CD4-positive, CD25-positive, alpha-beta regulatory T cell (primary cell): ENCODE results near the gene TNFRSF18. TPM values are rescaled to one million over a fixed set of nuclear protein-coding genes. Genes with fewer than 3 reads are reported as not detected.

Experiments used
- ATAC-seq, 2 donors: fragments of 150-1000 bp; cut with Tn5 transposase; one replicate each; pipeline ENCODE4 v1.10.0; 2021; ENCODE audit warnings: low read depth in 2 of 2, moderate number of reproducible peaks in 2 of 2, moderate library complexity in 1 of 2
- DNase-seq, 3 donors: peaks; one replicate each; pipeline versions ENCODE4 v3.0.0 to v3.0.0-alpha.2; 2012 to 2022; ENCODE audit warnings: mixed read lengths in 1 of 3
- H3K27ac ChIP-seq: one replicate; pipeline ENCODE4 v1.7.0; 2013; ENCODE audit warnings: mild to moderate bottlenecking, low read length; ENCODE audit not compliant: insufficient read depth, poor library complexity, severe bottlenecking
- H3K27me3 ChIP-seq: one replicate; pipeline ENCODE4 v1.7.0; 2013; ENCODE audit warnings: low read length; ENCODE audit not compliant: control insufficient read depth, insufficient read depth
- H3K36me3 ChIP-seq: one replicate; pipeline ENCODE4 v1.7.0; 2013; ENCODE audit warnings: mild to moderate bottlenecking, low read length, moderate library complexity; ENCODE audit not compliant: control insufficient read depth, insufficient read depth
- H3K4me1 ChIP-seq: 2 replicates; pipeline ENCODE4 v1.7.0; 2013; ENCODE audit warnings: mild to moderate bottlenecking, low read length; ENCODE audit not compliant: insufficient read depth, control insufficient read depth, poor library complexity, severe bottlenecking
- H3K4me3 ChIP-seq: one replicate; pipeline ENCODE4 v1.7.0; 2013; ENCODE audit warnings: low read depth, mild to moderate bottlenecking, low read length, moderate library complexity
- H3K9me3 ChIP-seq, 2 experiments: 1 replicate in 1 of 2; 2 replicates in 1 of 2; pipeline ENCODE4 v1.7.0; 2013; ENCODE audit warnings: low read length in 2 of 2, mild to moderate bottlenecking in 1 of 2, moderate library complexity in 1 of 2; ENCODE audit not compliant: control insufficient read depth in 2 of 2
- H3K27ac Mint-ChIP-seq, 3 donors: one replicate each; pipeline ENCODE4 v1.8.0; 2020 to 2022; ENCODE audit warnings: mild to moderate bottlenecking in 3 of 3, mixed read lengths in 3 of 3, moderate library complexity in 2 of 3
- H3K27me3 Mint-ChIP-seq: one replicate; pipeline ENCODE4 v1.8.0; 2022; ENCODE audit warnings: mild to moderate bottlenecking, mixed read lengths
- H3K36me3 Mint-ChIP-seq: one replicate; pipeline ENCODE4 v1.8.0; 2020; ENCODE audit warnings: mixed read lengths
- H3K4me1 Mint-ChIP-seq, 4 donors: one replicate each; pipeline ENCODE4 v1.8.0; 2020 to 2022; ENCODE audit warnings: mixed read lengths in 4 of 4, mild to moderate bottlenecking in 1 of 4
- H3K4me3 Mint-ChIP-seq, 4 donors: one replicate each; pipeline ENCODE4 v1.8.0; 2020 to 2022; ENCODE audit warnings: mild to moderate bottlenecking in 4 of 4, mixed read lengths in 4 of 4, moderate library complexity in 3 of 4
- H3K9me3 Mint-ChIP-seq, 7 donors: one replicate each; pipeline ENCODE4 v1.8.0; 2020 to 2022; ENCODE audit warnings: mixed read lengths in 7 of 7, mild to moderate bottlenecking in 3 of 7, moderate library complexity in 2 of 7
- polyA plus RNA-seq, 4 donors: library from polyadenylated mRNA; unstranded; fragments of 300-500 nt; fragmentation: Illumina TruSeq; gene quantifications; one replicate each; pipeline ENCODE4 v1.2.3, GENCODE V29; 2021
- total RNA-seq: library from RNA; stranded (reverse); gene quantifications from one replicate; pipeline ENCODE4 v1.2.3, GENCODE V29; 2022

TNFRSF18 gene
- total and polyA plus RNA-seq, 5 donors from 2014 or later, result 17.4 to 54.5 (median 29.3) TPM

DNA sequence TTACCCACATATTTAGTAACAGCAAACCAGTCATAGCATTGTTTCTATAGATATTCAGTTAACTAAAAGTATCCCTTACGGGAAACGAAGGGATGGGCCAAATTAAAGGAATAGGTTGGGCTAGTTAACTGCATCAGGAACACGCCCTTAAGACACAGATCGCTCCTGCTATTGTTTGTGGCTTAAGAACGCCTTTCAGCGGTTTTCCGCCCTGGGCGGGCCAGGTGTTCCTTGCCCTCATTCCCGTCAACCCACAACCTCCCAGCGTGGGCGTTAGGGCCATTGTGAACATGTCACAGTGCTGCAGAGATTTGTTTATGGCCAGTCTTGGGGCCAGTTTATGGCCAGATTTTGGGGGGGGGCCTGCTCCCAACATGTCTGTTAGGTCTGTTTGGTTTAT is 14.7 kb downstream of the TNFRSF18 start:
- Mint-ChIP-seq H3K4me1 (peaks cover 0 to 6% (median 0%) of the 10 kb centered on the region in 4 donors), H3K4me3 (no peak overlapping the region), H3K36me3 (no peaks in the 10 kb centered on the region), H3K9me3 (peaks cover 0 to 10% (median 5%) of the 10 kb centered on the region in 7 donors), H3K27me3 (peaks cover 4% of the 10 kb centered on the region), H3K27ac (no peak overlapping the region)
- Histone ChIP-seq H3K27ac (no peak overlapping the region), H3K9me3 (no peaks in the 10 kb centered on the region), H3K4me3 (no peak overlapping the region), H3K36me3 (no peaks in the 10 kb centered on the region), H3K4me1 (no peaks in the 10 kb centered on the region), H3K27me3 (no peaks in the 10 kb centered on the region)
- DNase-seq (no peak), ATAC-seq (no peak)

DNA sequence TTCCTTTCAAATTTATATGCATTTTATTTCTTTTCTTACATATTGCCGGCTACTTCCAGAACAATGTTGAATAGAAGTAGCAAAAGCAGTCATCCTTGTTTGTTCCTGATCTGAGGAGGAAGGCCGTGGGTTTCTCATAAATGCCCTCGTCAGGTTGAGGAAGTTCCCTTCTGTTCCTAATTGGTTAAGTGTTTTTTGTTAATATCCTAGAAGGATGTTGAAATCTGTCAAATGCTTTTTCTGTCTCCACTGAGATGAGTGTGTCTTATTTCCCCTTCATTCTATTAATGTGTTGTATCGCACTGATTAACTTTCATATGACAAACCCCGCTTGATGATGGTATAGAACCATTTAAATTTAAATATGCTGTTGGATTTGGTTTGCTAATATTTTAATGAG is 17.3 kb downstream of the TNFRSF18 start:
- ATAC-seq, result no peak
- no peak overlapping the region for H3K27ac ChIP-seq
- H3K4me3 ChIP-seq, result no peak overlapping the region
- H3K4me1 ChIP-seq, result no peaks in the 10 kb centered on the region
- H3K36me3 ChIP-seq, result no peaks in the 10 kb centered on the region
- H3K36me3 Mint-ChIP-seq, result no peaks in the 10 kb centered on the region
- no peaks in the 10 kb centered on the region for H3K9me3 ChIP-seq
- H3K27me3 ChIP-seq, result no peaks in the 10 kb centered on the region
- no peak for DNase-seq
- H3K9me3 Mint-ChIP-seq, result peaks cover 0 to 6% (median 3%) of the 10 kb centered on the region in 7 donors
- peak overlapping the region in 1 of 3 donors; percentile 78 for H3K27ac Mint-ChIP-seq
- peaks cover 0 to 6% (median 0%) of the 10 kb centered on the region in 4 donors for H3K4me1 Mint-ChIP-seq
- peaks cover 11% of the 10 kb centered on the region for H3K27me3 Mint-ChIP-seq
- H3K4me3 Mint-ChIP-seq, result no peak overlapping the region

DNA sequence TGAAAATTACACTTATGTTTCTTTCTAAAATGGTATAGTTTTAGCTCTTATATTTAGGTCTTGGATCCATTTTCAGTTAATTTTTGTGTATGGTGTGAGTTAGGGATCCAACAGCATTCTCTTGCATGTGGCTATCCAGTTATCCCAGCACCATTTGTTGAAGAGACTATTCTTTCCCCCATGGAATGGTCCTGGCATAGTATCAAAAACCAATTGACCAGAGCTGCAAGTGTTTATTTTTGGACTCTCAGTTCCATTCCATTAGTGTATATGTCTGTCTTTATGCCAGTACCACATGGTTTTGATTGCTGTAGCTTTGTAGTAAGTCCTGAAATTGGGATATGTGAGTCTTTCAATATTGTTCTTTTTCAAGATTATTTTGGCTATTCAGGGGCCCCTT is 18.5 kb downstream of the TNFRSF18 start:
- H3K9me3 ChIP-seq, result no peaks in the 10 kb centered on the region
- no peak for DNase-seq
- no peak overlapping the region for H3K27ac ChIP-seq
- Mint-ChIP-seq H3K27me3 (peaks cover 11% of the 10 kb centered on the region), H3K4me3 (no peak overlapping the region), H3K27ac (no peak overlapping the region), H3K36me3 (no peaks in the 10 kb centered on the region), H3K9me3 (peaks cover 0 to 6% (median 3%) of the 10 kb centered on the region in 7 donors), H3K4me1 (peaks cover 0 to 6% (median 1%) of the 10 kb centered on the region in 4 donors)
- no peak for ATAC-seq
- H3K4me1 ChIP-seq, result peaks cover 2% of the 10 kb centered on the region
- no peaks in the 10 kb centered on the region for H3K36me3 ChIP-seq
- no peak overlapping the region for H3K4me3 ChIP-seq
- no peaks in the 10 kb centered on the region for H3K27me3 ChIP-seq

DNA sequence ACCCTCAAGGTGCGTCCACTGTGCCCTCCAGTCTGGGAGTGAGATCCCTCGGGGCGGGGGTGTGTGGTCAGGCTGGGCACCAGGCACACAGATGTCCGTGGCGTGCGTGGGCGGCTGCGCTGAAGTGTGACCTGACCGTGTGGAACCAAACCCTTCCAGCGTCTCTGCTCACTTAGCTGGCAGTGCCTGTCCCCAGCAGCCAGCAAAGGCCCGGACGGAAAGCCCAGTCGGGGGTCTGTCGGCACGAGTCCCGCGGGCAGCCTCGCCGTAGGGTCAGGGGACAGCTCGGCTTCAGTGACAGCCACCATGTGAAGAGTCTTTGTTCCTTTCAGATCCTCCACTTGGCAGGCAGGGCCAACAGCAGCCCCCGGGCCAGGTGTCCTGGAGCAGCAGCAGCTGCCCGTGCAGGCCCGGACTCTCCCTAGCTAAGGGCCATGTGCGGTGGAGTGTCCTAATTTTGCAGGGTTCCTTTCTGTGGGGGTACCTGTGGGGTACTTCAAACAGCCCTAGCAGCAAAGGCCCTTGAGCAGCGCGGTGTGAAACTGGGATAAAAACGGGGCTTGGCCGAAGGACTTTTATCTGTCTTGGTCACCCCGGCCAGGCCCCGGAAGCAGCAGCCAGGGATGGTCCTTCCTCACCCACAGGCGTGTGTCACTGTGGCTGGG is 21.2 kb downstream of the TNFRSF18 start:
- no peak overlapping the region for H3K4me3 ChIP-seq
- Mint-ChIP-seq H3K4me1 (peaks cover 0 to 6% (median 2%) of the 10 kb centered on the region in 4 donors), H3K27ac (no peak overlapping the region), H3K4me3 (no peak overlapping the region), H3K27me3 (peaks cover 7% of the 10 kb centered on the region), H3K9me3 (peaks cover 0 to 3% (median 0%) of the 10 kb centered on the region in 7 donors), H3K36me3 (no peaks in the 10 kb centered on the region)
- H3K27me3 ChIP-seq, result no peaks in the 10 kb centered on the region
- ATAC-seq (no peak), DNase-seq (peak in 1 of 3 donors; percentile 1)
- no peaks in the 10 kb centered on the region for H3K9me3 ChIP-seq
- H3K4me1 ChIP-seq, result peaks cover 6% of the 10 kb centered on the region
- no peak overlapping the region for H3K27ac ChIP-seq
- H3K36me3 ChIP-seq, result no peaks in the 10 kb centered on the region

DNA sequence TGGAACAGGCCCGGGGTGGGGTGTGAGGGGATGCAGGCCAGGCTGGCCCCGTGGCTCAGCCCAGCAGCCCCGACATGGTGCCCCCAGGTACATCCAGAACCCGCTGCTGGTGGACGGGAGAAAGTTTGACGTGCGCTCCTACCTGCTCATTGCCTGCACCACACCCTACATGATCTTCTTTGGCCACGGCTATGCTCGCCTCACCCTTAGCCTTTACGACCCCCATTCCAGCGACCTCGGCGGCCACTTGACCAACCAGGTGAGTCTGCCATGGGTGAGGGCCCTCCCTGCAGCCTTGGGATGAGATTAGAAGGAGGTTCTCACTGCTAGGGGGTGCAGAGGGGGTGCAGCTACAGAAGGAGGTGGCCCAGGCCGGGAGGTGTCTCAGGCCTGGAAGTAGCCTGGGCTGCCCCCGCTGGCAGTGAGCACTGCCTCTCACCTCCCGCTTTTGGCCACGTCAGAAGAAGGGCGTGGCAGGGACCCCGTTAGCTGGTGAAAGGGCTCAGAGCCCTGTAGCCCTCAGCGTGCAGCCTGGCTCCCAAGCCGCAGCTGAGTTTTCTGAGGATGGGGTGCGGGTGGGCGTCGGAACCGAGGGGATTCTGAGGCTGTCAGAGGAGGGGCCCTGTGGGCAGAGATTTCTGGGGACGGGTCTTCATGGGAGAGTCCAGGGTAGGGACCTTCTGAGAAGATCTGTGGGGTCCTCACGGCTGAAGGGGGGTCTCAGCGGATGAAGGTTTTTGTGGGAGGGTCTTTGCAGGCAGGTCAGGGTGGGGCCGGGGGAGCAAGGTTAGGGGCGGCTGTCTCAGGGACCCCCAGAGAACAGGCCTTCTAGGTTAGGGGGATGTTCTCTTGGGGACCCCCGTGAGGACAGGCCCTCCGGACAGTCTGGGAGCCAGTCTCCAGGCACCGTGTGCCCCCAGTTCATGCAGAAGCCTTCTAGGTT is 22.3 kb downstream of the TNFRSF18 start:
- DNase-seq (peak in 1 of 3 donors; percentile 1), ATAC-seq (no peak)
- H3K4me3 ChIP-seq, result no peak overlapping the region
- H3K9me3 ChIP-seq, result no peaks in the 10 kb centered on the region
- Mint-ChIP-seq H3K36me3 (no peaks in the 10 kb centered on the region), H3K9me3 (peaks cover 0 to 3% (median 0%) of the 10 kb centered on the region in 7 donors), H3K4me3 (no peak overlapping the region), H3K27me3 (peaks cover 7% of the 10 kb centered on the region), H3K27ac (no peak overlapping the region), H3K4me1 (peaks cover 0 to 5% (median under 1%) of the 10 kb centered on the region in 4 donors)
- peaks cover 6% of the 10 kb centered on the region for H3K4me1 ChIP-seq
- H3K27ac ChIP-seq, result no peak overlapping the region
- no peaks in the 10 kb centered on the region for H3K27me3 ChIP-seq
- H3K36me3 ChIP-seq, result no peaks in the 10 kb centered on the region

DNA sequence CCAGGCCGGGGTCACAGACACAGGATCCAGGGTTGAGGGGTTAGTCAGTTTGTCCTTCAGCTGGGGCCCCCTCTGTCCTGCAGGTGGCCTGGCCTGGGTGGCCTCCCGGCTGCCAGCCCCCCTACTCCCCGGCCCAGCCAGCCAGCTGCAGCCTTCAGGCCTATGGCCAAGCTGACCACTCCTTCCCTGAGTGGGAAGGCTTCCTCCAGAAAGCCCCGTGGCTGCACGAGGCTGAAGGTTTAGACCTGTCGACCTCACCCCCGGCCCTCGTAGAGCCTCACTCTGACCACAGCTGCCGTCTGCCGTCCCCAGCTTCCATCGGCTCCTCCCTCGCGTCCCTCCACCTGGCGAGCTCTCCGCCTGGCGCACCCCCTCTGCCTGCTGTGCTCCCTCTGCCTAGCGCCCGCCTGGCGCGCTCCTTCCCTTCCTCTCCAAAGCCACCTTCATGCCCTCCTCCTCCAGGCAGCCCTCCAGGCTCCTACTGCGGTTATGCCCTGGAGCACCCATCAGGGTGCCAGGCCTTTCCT is 23.1 kb downstream of the TNFRSF18 start:
- H3K27me3 ChIP-seq, result no peaks in the 10 kb centered on the region
- no peak overlapping the region for H3K4me3 Mint-ChIP-seq
- no peaks in the 10 kb centered on the region for H3K9me3 ChIP-seq
- peaks cover 0 to 3% (median 0%) of the 10 kb centered on the region in 7 donors for H3K9me3 Mint-ChIP-seq
- no peaks in the 10 kb centered on the region for H3K36me3 Mint-ChIP-seq
- no peak for ATAC-seq
- peaks cover 7% of the 10 kb centered on the region for H3K27me3 Mint-ChIP-seq
- H3K27ac Mint-ChIP-seq, result no peak overlapping the region
- H3K27ac ChIP-seq, result no peak overlapping the region
- H3K4me1 Mint-ChIP-seq, result peaks cover 0 to 5% (median 0%) of the 10 kb centered on the region in 4 donors
- peaks cover 6% of the 10 kb centered on the region for H3K4me1 ChIP-seq
- peak in 1 of 3 donors; percentile 1 for DNase-seq
- H3K36me3 ChIP-seq, result no peaks in the 10 kb centered on the region
- H3K4me3 ChIP-seq, result no peak overlapping the region

DNA sequence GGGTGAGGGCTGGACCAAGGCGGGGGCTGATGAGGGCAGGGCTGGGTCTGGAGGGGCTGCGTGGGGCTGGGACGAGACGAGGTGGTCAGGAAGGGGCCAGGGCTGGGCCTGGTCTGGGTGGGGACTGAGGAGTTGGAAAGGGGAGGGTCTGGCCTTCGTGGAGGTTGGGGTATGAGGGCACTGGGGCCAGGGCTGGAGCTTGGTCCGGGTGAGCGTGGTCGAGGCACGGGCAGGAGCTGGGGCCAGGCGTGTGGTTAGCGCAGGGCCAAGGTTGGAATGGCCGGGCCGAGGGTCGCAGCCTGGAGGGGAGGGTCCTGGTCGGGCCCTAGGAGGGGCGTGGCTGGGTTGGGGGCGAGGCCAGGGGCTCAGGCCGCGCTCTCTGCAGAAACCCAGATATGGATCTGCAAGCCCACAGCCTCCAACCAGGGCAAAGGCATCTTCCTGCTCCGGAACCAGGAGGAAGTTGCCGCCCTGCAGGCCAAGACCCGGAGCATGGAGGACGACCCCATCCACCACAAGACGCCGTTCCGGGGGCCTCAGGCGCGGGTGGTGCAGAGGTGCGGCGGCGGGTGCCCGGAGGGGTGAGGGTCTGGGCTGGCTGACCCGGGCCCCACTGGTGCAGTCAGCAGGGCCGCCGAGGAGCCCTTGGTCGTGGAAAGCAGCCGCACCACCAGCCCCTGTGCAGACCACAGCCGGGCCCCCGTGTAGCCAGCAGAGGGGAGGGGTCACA is 23.7 kb downstream of the TNFRSF18 start:
- H3K4me1 Mint-ChIP-seq, result peaks cover 0 to 5% (median 0%) of the 10 kb centered on the region in 4 donors
- H3K27me3 Mint-ChIP-seq, result peaks cover 7% of the 10 kb centered on the region
- no peak overlapping the region for H3K27ac Mint-ChIP-seq
- Histone ChIP-seq H3K9me3 (no peaks in the 10 kb centered on the region), H3K36me3 (no peaks in the 10 kb centered on the region), H3K27ac (no peak overlapping the region), H3K4me1 (peaks cover 6% of the 10 kb centered on the region), H3K4me3 (no peak overlapping the region), H3K27me3 (no peaks in the 10 kb centered on the region)
- ATAC-seq, result no peak
- DNase-seq, result peak in 1 of 3 donors; percentile 1
- no peak overlapping the region for H3K4me3 Mint-ChIP-seq
- H3K9me3 Mint-ChIP-seq, result peaks cover 0 to 3% (median 0%) of the 10 kb centered on the region in 7 donors
- H3K36me3 Mint-ChIP-seq, result no peaks in the 10 kb centered on the region
